ENCODE results near the gene CCP110.

Gene CCP110

DNA sequence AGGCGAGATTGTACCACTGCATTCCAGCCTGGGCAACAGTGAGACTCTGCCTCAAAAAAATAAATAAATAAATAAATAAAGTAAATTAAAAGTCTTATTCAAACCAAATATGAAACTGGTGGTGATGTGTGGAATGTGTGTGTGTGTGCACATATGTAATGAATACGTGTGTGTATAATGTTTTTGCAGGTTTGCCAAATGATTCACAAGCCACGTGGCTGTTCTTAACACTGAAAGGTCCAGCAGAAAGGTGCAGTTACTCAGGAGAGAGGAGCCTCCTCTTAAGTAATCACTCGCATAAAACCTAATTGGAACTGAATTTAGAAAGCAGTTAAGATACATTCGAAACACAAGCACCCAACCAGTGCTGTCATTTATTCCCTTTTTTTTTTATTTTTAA is 24.7 kb upstream of the CCP110 start:
- ATAC-seq (replicated peaks), result no peak
- no peak overlapping the region for H3K4me3 Mint-ChIP-seq
- H3K9me3 Mint-ChIP-seq, result no peaks in the 10 kb centered on the region
- no peaks in the 10 kb centered on the region for H3K27me3 Mint-ChIP-seq
- H3K27ac Mint-ChIP-seq, result peak overlapping the region in 1 of 2 donors; percentile 6
- peaks cover 2 to 3% of the 10 kb centered on the region in 2 donors for H3K4me1 Mint-ChIP-seq (ENCODE audit: low read depth in 2 of 2)
- no peak for DNase-seq
- H3K36me3 Mint-ChIP-seq (ENCODE audit: insufficient read depth), result peaks cover 25% of the 10 kb centered on the region

DNA sequence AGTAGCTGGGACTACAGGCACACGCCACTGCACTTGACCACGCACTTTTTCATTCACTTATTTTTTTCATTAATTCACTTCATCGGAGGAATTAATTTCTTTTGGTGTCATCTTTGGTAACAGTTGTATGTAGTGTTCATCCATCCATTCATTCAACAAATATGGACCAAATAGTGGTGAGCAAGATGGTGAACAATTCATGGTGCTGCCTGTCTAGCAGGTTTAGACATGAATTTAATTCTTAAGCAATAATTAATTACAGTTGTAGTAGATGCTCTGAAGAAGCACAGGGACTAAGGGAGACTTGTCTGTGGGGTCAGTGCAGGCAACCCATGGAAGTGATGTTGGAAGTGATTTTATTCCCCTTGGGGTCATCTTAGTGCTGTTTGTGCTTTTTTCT is 24.3 kb upstream of the CCP110 start:
- DNase-seq (no peak), ATAC-seq (replicated peaks) (no peak)
- no peaks in the 10 kb centered on the region for H3K9me3 Mint-ChIP-seq
- H3K27ac Mint-ChIP-seq, result peak overlapping the region in 1 of 2 donors; percentile 6
- H3K4me3 Mint-ChIP-seq, result no peak overlapping the region
- no peaks in the 10 kb centered on the region for H3K4me1 Mint-ChIP-seq (ENCODE audit: low read depth in 2 of 2)
- peaks cover 30% of the 10 kb centered on the region for H3K36me3 Mint-ChIP-seq (ENCODE audit: insufficient read depth)
- H3K27me3 Mint-ChIP-seq, result no peaks in the 10 kb centered on the region

DNA sequence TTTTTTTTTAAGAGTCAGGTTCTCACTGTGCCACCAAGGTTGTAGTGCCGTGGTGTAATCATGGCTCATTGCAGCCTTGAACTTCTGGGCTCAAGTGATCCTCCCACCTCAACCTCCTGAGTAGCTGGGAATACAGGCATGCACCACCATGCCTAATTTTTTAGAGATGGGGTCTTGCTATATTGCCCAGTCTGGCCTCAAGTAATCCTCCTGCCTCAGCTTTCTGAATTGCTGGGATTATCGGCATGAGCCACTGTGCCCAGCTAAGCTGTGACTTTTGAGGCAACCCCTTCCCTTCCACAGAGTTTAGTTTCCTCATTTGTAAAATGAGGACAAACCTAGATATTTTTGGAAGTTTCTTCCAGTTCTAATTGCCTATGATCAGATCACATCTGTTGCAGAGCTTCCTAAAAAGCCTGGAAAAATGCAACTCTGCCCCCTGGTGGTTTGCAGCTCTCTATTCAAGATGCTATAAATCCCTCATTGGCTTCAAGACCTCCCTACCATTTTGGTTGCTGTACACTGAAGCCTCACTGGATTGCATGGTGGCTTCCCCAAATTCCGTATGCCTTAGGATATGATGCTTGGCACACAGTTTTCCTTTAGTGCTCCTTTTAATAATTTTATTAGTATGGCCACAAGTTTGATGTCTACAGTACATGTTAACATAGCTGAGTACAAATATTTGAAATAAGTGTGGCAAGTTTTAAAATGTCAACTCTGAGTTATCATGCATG is 21.2 kb upstream of the CCP110 start:
- DNase-seq (peak; percentile 46 to 53 (median 46)), ATAC-seq (replicated peaks) (peak; percentile 70)
- peaks cover 57% of the 10 kb centered on the region for H3K36me3 Mint-ChIP-seq (ENCODE audit: insufficient read depth)
- no peak overlapping the region for H3K4me3 Mint-ChIP-seq
- H3K4me1 Mint-ChIP-seq (ENCODE audit: low read depth in 2 of 2), result peaks cover 0 to 2% of the 10 kb centered on the region in 2 donors
- H3K27me3 Mint-ChIP-seq, result no peaks in the 10 kb centered on the region
- H3K27ac Mint-ChIP-seq, result no peak overlapping the region
- H3K9me3 Mint-ChIP-seq, result no peaks in the 10 kb centered on the region

DNA sequence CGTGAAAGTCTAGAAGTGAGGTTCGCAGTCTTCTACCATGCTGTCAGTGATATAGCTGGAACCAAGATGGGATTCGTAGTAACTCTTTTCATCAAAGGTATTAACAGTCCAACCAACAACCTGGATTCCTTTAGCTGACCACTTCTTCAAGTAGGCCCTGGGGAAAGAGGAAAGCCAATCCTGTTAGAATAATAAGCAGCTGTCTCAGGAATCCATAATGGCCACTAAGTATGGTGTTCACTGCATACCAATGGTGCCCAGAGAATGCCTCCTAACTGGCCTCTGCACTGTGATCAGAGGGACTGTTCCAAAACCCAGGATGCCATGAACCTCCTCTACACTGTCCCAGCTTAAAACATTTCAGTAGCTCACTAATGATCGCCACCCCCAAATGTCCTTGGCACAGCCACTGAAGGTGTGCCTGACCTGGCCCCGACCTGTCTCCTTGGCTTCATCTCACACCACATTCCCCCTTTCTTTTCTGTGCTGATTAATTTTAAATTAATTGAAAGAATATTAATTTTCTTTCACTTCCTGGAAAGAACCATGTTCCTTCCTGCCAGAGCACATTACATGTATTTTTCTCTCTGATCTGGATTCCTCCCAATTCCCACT is 20.2 kb upstream of the CCP110 start:
- Mint-ChIP-seq H3K27me3 (no peaks in the 10 kb centered on the region), H3K36me3 (ENCODE audit: insufficient read depth) (peaks cover 64% of the 10 kb centered on the region)
- no peak for ATAC-seq (replicated peaks)

DNA sequence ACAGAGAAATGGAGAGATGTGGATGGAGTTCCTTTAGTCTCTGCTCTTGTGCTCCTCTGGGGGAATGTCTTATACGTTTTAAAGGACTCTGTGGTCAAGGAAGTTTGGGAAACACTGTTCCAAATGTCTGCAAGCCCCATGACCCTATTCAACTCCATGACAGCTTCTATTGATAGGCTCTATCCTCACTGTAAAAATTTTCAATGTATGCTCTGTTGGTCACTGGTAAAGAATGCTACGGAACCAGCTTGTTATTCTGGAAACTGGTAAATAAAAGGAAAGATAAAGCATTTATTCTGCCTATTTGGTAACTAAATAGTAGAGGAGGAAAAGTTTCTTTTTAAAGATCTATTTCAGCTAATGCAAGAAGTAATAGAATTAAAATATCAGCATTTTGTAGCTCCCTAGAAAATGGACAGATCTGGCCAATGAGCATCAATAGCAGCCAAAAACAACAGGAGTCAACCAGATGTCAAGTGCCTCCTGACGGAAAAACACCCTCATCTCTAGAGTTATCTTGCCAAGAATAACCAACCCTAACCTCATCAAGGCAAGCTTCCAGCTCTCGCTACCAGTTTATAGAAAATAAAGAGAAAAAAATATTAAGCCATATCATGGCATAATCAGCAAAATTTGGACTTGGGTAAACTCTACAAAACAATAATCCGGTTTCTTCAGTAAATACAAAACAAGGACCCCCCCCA is 18.0 kb upstream of the CCP110 start:
- Mint-ChIP-seq H3K36me3 (ENCODE audit: insufficient read depth) (peaks cover 79% of the 10 kb centered on the region), H3K4me1 (ENCODE audit: low read depth in 2 of 2) (peaks cover 0 to 2% of the 10 kb centered on the region in 2 donors), H3K27me3 (no peaks in the 10 kb centered on the region), H3K27ac (no peak overlapping the region), H3K4me3 (no peak overlapping the region), H3K9me3 (no peaks in the 10 kb centered on the region)
- DNase-seq (no peak), ATAC-seq (replicated peaks) (no peak)

More for the DNA sequence above, 20.2 kb upstream of the CCP110 start:
- Mint-ChIP-seq H3K4me3 (no peak overlapping the region), H3K9me3 (no peaks in the 10 kb centered on the region), H3K27ac (no peak overlapping the region), H3K4me1 (ENCODE audit: low read depth in 2 of 2) (peaks cover 0 to 2% of the 10 kb centered on the region in 2 donors)
- DNase-seq, result no peak

DNA sequence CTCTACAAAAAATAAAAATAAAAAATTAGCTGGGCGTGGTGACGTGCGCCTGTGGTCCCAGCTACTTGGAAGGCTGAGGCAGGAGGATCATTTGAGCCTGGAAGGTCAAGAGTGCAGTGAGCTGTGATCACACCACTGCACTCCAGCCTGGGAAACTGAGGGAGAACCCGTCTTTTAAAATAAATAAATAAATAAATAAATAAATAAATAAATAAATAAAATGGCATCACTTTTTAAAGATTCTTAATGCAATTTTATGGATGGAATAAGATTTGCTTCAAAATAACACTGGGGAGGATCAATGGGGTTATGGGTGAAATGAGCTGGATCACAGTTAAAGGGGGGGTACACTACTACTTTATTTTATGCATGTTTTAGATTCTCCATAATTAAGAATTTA is 16.8 kb upstream of the CCP110 start:
- no peaks in the 10 kb centered on the region for H3K9me3 Mint-ChIP-seq
- peaks cover 71% of the 10 kb centered on the region for H3K36me3 Mint-ChIP-seq (ENCODE audit: insufficient read depth)
- no peaks in the 10 kb centered on the region for H3K27me3 Mint-ChIP-seq
- H3K27ac Mint-ChIP-seq, result peak overlapping the region in 1 of 2 donors; percentile 65
- H3K4me3 Mint-ChIP-seq, result no peak overlapping the region
- ATAC-seq (replicated peaks) (no peak), DNase-seq (no peak)
- H3K4me1 Mint-ChIP-seq (ENCODE audit: low read depth in 2 of 2), result peaks cover 2 to 4% of the 10 kb centered on the region in 2 donors

DNA sequence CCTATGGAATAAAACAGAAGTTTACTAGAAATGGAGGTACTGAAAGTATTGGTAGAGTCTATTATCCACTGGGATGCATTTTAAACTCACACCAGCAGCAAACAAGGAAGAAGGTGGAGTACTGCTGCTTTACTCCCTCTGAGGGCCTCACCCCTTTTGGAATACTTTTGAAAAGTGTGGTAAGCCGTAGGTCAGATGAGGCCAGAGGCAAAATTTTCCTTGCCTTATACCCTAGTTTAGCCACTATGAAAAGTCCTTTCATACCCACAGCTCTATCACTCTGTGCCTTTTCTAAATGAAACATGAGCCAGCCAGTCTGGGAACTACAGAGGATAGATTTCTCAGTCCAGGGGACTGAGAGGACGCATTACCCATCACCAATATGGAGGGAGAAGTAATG is 15.9 kb upstream of the CCP110 start:
- no peaks in the 10 kb centered on the region for H3K9me3 Mint-ChIP-seq
- DNase-seq, result no peak
- no peak for ATAC-seq (replicated peaks)
- no peaks in the 10 kb centered on the region for H3K27me3 Mint-ChIP-seq
- peak overlapping the region in 1 of 2 donors; percentile 52 for H3K27ac Mint-ChIP-seq
- no peak overlapping the region for H3K4me3 Mint-ChIP-seq
- H3K4me1 Mint-ChIP-seq (ENCODE audit: low read depth in 2 of 2), result peaks cover 2 to 9% of the 10 kb centered on the region in 2 donors
- peaks cover 66% of the 10 kb centered on the region for H3K36me3 Mint-ChIP-seq (ENCODE audit: insufficient read depth)

DNA sequence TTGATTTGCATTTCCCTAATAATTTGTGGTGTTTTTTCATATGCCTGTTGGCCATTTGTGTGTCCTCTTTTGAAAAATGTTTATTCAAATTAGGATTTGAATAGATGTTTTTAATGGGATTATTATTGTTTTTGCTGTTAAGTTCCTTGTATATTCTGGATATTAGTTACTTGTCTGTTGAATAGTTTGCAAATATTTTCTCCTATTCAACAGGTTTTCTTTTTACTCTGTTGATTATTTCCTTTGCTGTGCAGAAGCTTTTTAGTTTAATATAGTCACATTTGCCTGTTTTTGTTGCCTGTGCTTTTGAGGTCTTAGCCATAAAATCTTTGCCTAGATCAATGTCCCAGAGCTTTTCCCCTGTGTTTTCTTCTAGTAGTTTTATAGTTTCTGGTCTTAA is 11.4 kb upstream of the CCP110 start:
- ATAC-seq (replicated peaks) (no peak), DNase-seq (no peak)
- peak overlapping the region in 1 of 2 donors; percentile 47 for H3K27ac Mint-ChIP-seq
- peaks cover 63% of the 10 kb centered on the region for H3K36me3 Mint-ChIP-seq (ENCODE audit: insufficient read depth)
- H3K4me1 Mint-ChIP-seq (ENCODE audit: low read depth in 2 of 2), result peaks cover 5 to 22% of the 10 kb centered on the region in 2 donors
- H3K9me3 Mint-ChIP-seq, result no peaks in the 10 kb centered on the region
- H3K27me3 Mint-ChIP-seq, result no peaks in the 10 kb centered on the region
- no peak overlapping the region for H3K4me3 Mint-ChIP-seq

DNA sequence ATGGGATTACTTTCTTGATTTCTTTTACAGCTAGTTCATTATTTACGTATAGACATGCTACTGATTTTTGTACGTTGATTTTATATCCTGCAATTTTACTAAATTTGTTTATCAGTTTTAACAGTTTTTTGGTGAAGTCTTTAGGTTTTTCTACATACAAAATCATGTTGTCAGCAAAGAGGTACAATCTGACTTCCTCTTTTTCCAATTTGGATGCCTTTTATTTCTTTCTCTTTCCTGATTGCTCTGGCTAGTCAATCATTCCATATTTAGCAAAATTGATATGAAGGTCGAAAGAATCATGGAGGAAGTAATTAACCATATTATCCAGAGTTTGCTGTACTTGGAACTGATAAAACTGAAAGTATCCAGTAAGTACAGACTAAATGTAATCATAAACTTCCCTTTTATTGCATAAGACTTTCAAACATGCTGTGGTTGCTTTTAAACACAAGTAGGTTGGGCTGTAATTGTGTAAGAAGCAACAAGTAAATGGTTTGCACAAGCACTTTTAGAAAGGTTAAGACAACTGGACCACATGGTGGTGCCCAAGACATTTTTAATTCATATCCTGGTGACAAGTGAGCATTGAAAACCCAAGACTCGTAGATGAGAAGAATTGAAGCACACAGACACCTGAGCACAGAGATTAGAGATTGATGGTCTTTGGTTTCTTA is 10.2 kb upstream of the CCP110 start:
- Mint-ChIP-seq H3K27me3 (no peaks in the 10 kb centered on the region), H3K36me3 (ENCODE audit: insufficient read depth) (peaks cover 60% of the 10 kb centered on the region), H3K9me3 (no peaks in the 10 kb centered on the region), H3K27ac (peak overlapping the region in 1 of 2 donors; percentile 47), H3K4me1 (ENCODE audit: low read depth in 2 of 2) (peaks cover 8 to 31% of the 10 kb centered on the region in 2 donors), H3K4me3 (no peak overlapping the region)
- ATAC-seq (replicated peaks), result no peak
- no peak for DNase-seq

DNA sequence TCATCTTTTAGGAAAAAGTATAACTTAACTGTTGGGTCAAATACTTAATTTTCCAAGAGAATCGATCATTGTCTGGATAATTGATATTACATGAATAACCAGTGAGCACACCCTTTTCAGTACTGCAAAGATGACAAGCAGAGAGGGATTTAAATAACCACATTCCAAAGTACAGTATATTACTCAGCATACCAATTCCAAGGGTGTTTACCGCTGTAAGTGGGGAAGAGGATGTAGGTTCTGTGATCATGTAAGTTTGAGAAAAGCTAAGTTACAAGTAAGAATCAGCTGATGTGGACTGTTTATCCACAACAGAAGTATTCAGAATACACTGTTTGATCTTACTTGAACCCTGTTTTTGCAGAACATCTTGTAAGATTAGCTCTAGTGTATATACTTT is 8.0 kb upstream of the CCP110 start:
- ATAC-seq (replicated peaks) (no peak), DNase-seq (no peak)
- Mint-ChIP-seq H3K4me3 (no peak overlapping the region), H3K36me3 (ENCODE audit: insufficient read depth) (peaks cover 46% of the 10 kb centered on the region), H3K4me1 (ENCODE audit: low read depth in 2 of 2) (peaks cover 20 to 38% of the 10 kb centered on the region in 2 donors), H3K9me3 (no peaks in the 10 kb centered on the region), H3K27ac (no peak overlapping the region), H3K27me3 (no peaks in the 10 kb centered on the region)

DNA sequence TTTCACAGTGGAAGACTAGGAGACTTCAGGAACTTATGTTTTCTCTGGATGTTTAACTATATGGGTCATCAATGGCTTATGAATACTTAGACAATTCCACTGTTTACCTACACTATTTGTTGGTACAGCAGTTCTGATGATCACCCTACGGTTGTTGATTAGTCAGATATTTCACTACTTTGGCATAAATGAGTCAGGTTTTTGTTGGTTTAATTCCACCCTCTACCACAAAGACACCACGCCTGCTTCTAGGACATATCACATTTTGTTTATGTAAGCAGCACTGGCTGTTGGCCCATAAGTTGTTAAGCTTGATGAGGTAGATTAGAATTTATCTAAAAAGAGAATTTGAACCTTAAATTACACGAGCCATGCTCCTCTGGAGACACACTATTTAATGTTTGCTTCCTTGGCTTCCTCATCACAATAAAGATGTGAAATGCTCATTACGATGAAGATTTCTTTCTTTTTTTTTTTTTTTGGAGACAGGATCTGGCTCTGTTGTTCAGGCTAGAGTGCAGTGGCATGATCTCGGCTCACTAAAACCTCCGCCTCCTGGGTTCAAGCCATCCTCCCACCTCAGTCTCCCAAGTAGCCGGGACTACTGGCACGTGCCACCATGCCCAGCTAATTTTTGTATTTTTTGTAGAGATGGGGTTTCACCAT is 6.2 kb upstream of the CCP110 start:
- Mint-ChIP-seq H3K27ac (peak overlapping the region in 1 of 2 donors; percentile 0), H3K4me1 (ENCODE audit: low read depth in 2 of 2) (peaks cover 36 to 50% of the 10 kb centered on the region in 2 donors), H3K27me3 (no peaks in the 10 kb centered on the region), H3K9me3 (no peaks in the 10 kb centered on the region), H3K36me3 (ENCODE audit: insufficient read depth) (peaks cover 49% of the 10 kb centered on the region), H3K4me3 (no peak overlapping the region)
- ATAC-seq (replicated peaks) (no peak), DNase-seq (no peak)

DNA sequence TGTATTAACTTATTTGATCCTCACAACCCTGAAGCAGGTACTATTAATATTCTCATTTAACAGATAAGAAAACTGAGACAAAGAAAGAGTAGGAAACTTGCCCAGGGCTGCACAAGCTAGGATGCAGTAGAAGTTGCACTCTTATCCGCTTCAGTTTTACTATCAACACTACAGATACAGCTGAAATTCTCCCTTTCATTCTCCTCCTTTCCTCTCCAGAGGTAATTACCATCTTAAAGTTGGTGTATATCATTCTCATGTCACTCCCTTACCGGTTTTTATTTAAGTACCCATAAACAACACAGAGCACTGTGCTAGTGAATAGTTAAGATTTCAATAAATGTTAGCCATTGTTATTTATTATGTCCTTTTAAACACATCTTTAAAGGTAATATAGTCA is 5.4 kb upstream of the CCP110 start:
- Mint-ChIP-seq H3K4me1 (ENCODE audit: low read depth in 2 of 2) (peaks cover 36 to 48% of the 10 kb centered on the region in 2 donors), H3K27ac (no peak overlapping the region)
- no peak for DNase-seq

DNA sequence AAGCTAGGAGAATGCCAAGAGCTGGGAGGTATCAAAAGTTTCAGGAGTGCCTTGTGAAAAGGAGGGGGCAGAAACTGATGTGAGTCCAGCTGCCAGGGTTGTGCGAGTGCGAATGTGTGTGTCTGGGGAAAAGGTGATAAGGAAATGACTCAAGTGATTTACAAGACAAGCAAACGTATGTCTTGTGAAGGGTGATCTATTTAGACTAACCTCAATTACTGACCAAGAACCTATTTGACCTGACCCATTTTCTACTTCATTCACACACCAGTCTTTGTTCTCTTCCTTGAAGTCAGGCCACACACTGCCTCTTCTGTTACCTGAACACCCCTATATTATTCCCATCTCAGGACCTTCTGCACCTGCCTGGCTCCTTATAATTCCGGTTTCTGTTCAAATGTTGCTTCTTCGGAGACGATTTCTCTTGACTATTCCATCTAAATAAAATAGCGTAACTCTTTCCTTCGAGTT is 2.8 kb upstream of the CCP110 start:
- H3K9me3 Mint-ChIP-seq, result no peaks in the 10 kb centered on the region
- H3K27me3 Mint-ChIP-seq, result no peaks in the 10 kb centered on the region
- peak overlapping the region; percentile 93 to 95 for H3K27ac Mint-ChIP-seq
- DNase-seq (no peak), ATAC-seq (replicated peaks) (no peak)
- H3K4me1 Mint-ChIP-seq (ENCODE audit: low read depth in 2 of 2), result peaks cover 45 to 56% of the 10 kb centered on the region in 2 donors
- peaks cover 32% of the 10 kb centered on the region for H3K36me3 Mint-ChIP-seq (ENCODE audit: insufficient read depth)
- peak overlapping the region; percentile 95 to 98 for H3K4me3 Mint-ChIP-seq

More for the DNA sequence above, 5.4 kb upstream of the CCP110 start:
- H3K27me3 Mint-ChIP-seq, result no peaks in the 10 kb centered on the region
- ATAC-seq (replicated peaks), result no peak
- H3K9me3 Mint-ChIP-seq, result no peaks in the 10 kb centered on the region
- peak overlapping the region in 1 of 2 donors; percentile 6 for H3K4me3 Mint-ChIP-seq
- H3K36me3 Mint-ChIP-seq (ENCODE audit: insufficient read depth), result peaks cover 46% of the 10 kb centered on the region

Data from effector memory CD8-positive, alpha-beta T cell (primary cell).